ENCODE results near the gene EEF2K. TPM values are rescaled to one million over a fixed set of nuclear protein-coding genes. Genes with fewer than 3 reads are reported as not detected.

Gene EEF2K
- total RNA-seq, 4 donors from 2014 or later: 18.7 to 39.9 (median 21.2) TPM

GRCh38 chr16:22235839-22236745 lies 30.0 kb downstream of the EEF2K start:
- Histone ChIP-seq H3K27me3 (no peaks in the 10 kb centered on the region), H3K9me3 (no peaks in the 10 kb centered on the region), H3K4me3 (no peak overlapping the region), H3K27ac (peak overlapping the region in 2 of 4 donors; percentile 8 to 33), H3K4me1 (peaks cover 27 to 32% of the 10 kb centered on the region in 2 donors), H3K36me3 (no peaks in the 10 kb centered on the region)
- intact Hi-C loops (cut with DNase I; ENCODE audit: low total_unique reads): loop anchor here (2.0 kb wide), 1 partner anchor 29 kb away; the partner anchor contains the start of gene EEF2K
- TF ChIP-seq CTCF (IDR thresholded peaks at IDR 0.05 in 4 of 5, conservative IDR thresholded peaks at IDR 0.05 in 1 of 5) (no peak), POLR2A (IDR thresholded peaks at IDR 0.05) (no peak)
- DNase-seq (peak; percentile 35 to 50), ATAC-seq (peak; percentile 72 to 82)
- in situ Hi-C loops (cut with MboI; ENCODE audit: low sequenced_read_pairs in 4 of 4): no loop called here

- intact Hi-C loops (cut with DNase I; ENCODE audit: low total_unique reads): no loop called here
Measured at GRCh38 chr16:22239131-22239805, 33.2 kb downstream of the EEF2K start.

GRCh38 chr16:22240023-22240710 lies 34.1 kb downstream of the EEF2K start:
- DNase-seq: no peak
- H3K9me3 ChIP-seq: no peaks in the 10 kb centered on the region
- H3K27ac ChIP-seq: peak overlapping the region; percentile 46 to 69 (median 64)
- peaks cover 0 to 10% of the 10 kb centered on the region in 2 donors for H3K36me3 ChIP-seq
- peaks cover 17 to 23% of the 10 kb centered on the region in 2 donors for H3K4me1 ChIP-seq
- TF ChIP-seq POLR2A (IDR thresholded peaks at IDR 0.05) (no peak), CTCF (IDR thresholded peaks at IDR 0.05 in 4 of 5, conservative IDR thresholded peaks at IDR 0.05 in 1 of 5) (no peak)
- no peaks in the 10 kb centered on the region for H3K27me3 ChIP-seq
- no peak overlapping the region for H3K4me3 ChIP-seq
- in situ Hi-C loops (cut with MboI; ENCODE audit: low sequenced_read_pairs in 4 of 4) (no loop called here), intact Hi-C loops (cut with DNase I; ENCODE audit: low total_unique reads) (no loop called here)
- ATAC-seq: peak; percentile 64 to 69

More at GRCh38 chr16:22239131-22239805, 33.2 kb downstream of the EEF2K start:
- no peak for DNase-seq
- peak overlapping the region; percentile 46 to 69 (median 64) for H3K27ac ChIP-seq
- in situ Hi-C loops (cut with MboI; ENCODE audit: low sequenced_read_pairs in 4 of 4): no loop called here
- peaks cover 17 to 23% of the 10 kb centered on the region in 2 donors for H3K4me1 ChIP-seq
- H3K27me3 ChIP-seq: no peaks in the 10 kb centered on the region
- TF ChIP-seq CTCF (IDR thresholded peaks at IDR 0.05 in 4 of 5, conservative IDR thresholded peaks at IDR 0.05 in 1 of 5) (no peak), POLR2A (IDR thresholded peaks at IDR 0.05) (no peak)
- peaks cover 0 to under 1% of the 10 kb centered on the region in 2 donors for H3K36me3 ChIP-seq
- ATAC-seq: no peak
- no peak overlapping the region for H3K4me3 ChIP-seq
- no peaks in the 10 kb centered on the region for H3K9me3 ChIP-seq

GRCh38 chr16:22250522-22250921 lies 44.4 kb downstream of the EEF2K start:
- no peaks in the 10 kb centered on the region for H3K9me3 ChIP-seq
- no peak for TF ChIP-seq CTCF (IDR thresholded peaks at IDR 0.05 in 4 of 5, conservative IDR thresholded peaks at IDR 0.05 in 1 of 5)
- no peaks in the 10 kb centered on the region for H3K4me1 ChIP-seq
- no peak overlapping the region for H3K4me3 ChIP-seq
- H3K27me3 ChIP-seq: no peaks in the 10 kb centered on the region
- ATAC-seq (no peak), DNase-seq (peak in 1 of 2 donors; percentile 37)
- H3K36me3 ChIP-seq: peaks cover 0 to 65% of the 10 kb centered on the region in 2 donors
- intact Hi-C loops (cut with DNase I; ENCODE audit: low total_unique reads) (no loop called here), in situ Hi-C loops (cut with MboI; ENCODE audit: low sequenced_read_pairs in 4 of 4) (no loop called here)
- H3K27ac ChIP-seq: no peak overlapping the region

Measured in gastrocnemius medialis (tissue), 4 donors.